HPDE6-E6E7 (cell line): ENCODE data around the gene PRKCH.

Experiments used
- DNase-seq: peaks from one replicate; pipeline ENCODE4 v3.0.0; 2011; ENCODE audit warnings: missing footprints; ENCODE audit errors: extremely low spot score

The PRKCH gene

GRCh38 chr14:61335671-61336275, 14.4 kb downstream of the PRKCH start:
- no peak for DNase-seq

GRCh38 chr14:61337893-61338292, 16.5 kb downstream of the PRKCH start:
- no peak for DNase-seq

GRCh38 chr14:61338457-61338856, 17.1 kb downstream of the PRKCH start:
- no peak for DNase-seq

GRCh38 chr14:61341275-61342206, 20.2 kb downstream of the PRKCH start:
- DNase-seq, result no peak

GRCh38 chr14:61342486-61342885, 21.1 kb downstream of the PRKCH start:
- DNase-seq, result no peak

GRCh38 chr14:61342932-61343331, 21.6 kb downstream of the PRKCH start:
- no peak for DNase-seq

GRCh38 chr14:61343471-61343870, 22.1 kb downstream of the PRKCH start:
- DNase-seq, result no peak

GRCh38 chr14:61343991-61344405, 22.6 kb downstream of the PRKCH start:
- no peak for DNase-seq

- DNase-seq, result no peak
Measured at GRCh38 chr14:61344437-61345150, 23.2 kb downstream of the PRKCH start.

GRCh38 chr14:61345151-61345482, 23.7 kb downstream of the PRKCH start:
- no peak for DNase-seq

- peak; percentile 74 for DNase-seq
Measured at GRCh38 chr14:61346221-61346620, 24.8 kb downstream of the PRKCH start.

- no peak for DNase-seq
Measured at GRCh38 chr14:61346793-61347192, 25.4 kb downstream of the PRKCH start.

- no peak for DNase-seq
Measured at GRCh38 chr14:61347826-61348443, 26.6 kb downstream of the PRKCH start.

- DNase-seq, result no peak
Measured at GRCh38 chr14:61350427-61351270, 29.3 kb downstream of the PRKCH start.

GRCh38 chr14:61351477-61351876, 30.1 kb downstream of the PRKCH start:
- no peak for DNase-seq

GRCh38 chr14:61355892-61356325, 34.5 kb downstream of the PRKCH start:
- DNase-seq, result peak; percentile 94

GRCh38 chr14:61357123-61357522, 35.7 kb downstream of the PRKCH start:
- DNase-seq, result no peak

GRCh38 chr14:61358554-61359226, 37.3 kb downstream of the PRKCH start:
- no peak for DNase-seq

GRCh38 chr14:61360796-61361525, 39.6 kb downstream of the PRKCH start:
- no peak for DNase-seq
